HG03460 (cell line): ENCODE results near the gene STK11.

Experiments
- ATAC-seq: cut with Tn5 transposase; IDR thresholded peaks from one replicate; pipeline ENCODE4 v1.9.1; 2021; ENCODE audit not compliant: unreplicated experiment

STK11 gene

GRCh38 chr19:1225440-1226226 is 20.1 kb downstream of the STK11 start:
- no peak for ATAC-seq

- ATAC-seq: no peak
These were observed 20.6 kb downstream of the STK11 start for GRCh38 chr19:1226227-1226518.

GRCh38 chr19:1226522-1227303 is 21.1 kb downstream of the STK11 start:
- ATAC-seq: no peak

GRCh38 chr19:1227304-1228054 is 21.9 kb downstream of the STK11 start:
- no peak for ATAC-seq

DNA sequence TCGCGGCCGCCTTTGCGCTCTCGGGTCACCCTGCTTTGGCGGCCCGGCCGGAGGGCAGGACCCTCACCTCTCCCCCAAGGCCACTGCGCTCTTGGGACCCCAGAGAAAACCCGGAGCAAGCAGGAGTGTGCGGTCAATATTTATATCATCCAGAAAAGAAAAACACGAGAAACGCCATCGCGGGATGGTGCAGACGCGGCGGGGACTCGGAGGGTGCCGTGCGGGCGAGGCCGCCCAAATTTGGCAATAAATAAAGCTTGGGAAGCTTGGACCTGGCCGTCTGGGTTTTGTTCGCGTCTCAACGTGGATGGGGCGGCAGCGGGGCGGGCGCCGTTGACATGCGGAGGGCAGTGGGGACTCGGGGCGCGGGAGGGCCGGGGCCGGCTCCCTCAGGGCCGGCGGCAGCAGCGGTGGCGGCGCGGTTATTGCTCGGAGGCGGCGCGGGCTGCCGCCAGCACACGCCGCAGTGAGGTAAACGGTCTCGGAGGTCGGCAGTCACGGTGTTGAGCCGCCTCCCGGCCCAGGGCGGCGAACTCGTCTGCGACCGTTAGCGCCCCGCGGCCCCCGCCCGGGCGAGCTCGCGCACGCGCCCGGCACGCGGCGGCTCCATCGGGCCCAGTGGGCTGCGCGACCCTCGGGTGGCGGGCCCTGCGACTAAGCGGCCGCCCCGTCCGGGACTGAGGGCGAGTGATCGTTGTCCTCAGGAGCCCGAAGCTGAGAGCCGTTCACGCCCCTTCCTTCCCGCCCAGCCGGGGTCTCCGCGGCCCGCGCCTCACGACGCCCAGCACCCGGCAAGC is 22.8 kb downstream of the STK11 start:
- ATAC-seq: no peak

DNA sequence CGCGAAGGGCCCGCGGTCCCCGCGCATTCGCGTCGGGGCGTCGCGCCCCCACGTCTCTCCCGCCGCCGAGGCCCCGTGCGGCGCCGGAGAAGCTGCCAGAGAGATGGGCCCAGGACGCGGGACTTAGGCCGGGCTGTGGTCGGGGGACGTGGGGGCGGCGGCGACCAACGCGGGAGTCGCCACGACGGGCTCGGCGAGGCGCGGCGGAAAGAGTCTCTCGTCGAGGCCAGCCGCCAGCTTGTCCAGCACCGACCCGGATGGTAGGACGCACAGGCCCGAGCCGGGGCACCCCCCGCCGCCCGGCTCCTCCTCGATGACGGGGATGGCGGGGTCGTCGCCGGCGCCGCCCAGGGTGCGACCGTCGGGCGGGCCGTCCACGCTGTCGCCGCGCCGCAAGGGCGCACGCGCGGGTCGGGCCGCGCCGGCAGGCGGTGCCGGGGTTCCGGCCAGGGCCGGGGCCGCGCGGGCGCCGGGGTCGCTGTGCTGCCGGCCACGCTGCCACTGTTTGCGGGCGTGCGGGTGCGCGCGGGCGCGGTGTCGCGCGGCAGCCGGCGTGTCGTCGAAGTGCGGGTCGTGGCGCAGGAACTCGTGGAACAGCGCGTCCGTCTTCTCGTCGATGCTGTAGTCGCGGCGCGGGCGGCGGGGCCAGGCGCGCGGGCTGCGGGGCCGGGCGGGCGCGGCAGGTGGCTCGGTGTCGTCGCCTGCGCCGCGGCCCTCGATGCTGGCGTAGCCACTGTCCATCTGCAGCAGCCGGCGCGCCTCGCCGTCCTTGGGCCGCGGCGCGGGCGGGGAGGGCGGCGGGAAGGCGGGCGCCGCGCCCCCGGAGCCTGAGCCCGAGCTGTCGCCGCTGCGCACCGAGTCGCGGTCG is 23.7 kb downstream of the STK11 start:
- no peak for ATAC-seq

- no peak for ATAC-seq
These were observed 24.6 kb downstream of the STK11 start for GRCh38 chr19:1229924-1230782.

- no peak for ATAC-seq
These were observed 25.4 kb downstream of the STK11 start for GRCh38 chr19:1230783-1231489.

- ATAC-seq: no peak
These were observed 26.4 kb downstream of the STK11 start for GRCh38 chr19:1231729-1232637.

- no peak for ATAC-seq
These were observed 27.1 kb downstream of the STK11 start for GRCh38 chr19:1232652-1233072.

- no peak for ATAC-seq
These were observed 27.6 kb downstream of the STK11 start for GRCh38 chr19:1233115-1233667.

DNA sequence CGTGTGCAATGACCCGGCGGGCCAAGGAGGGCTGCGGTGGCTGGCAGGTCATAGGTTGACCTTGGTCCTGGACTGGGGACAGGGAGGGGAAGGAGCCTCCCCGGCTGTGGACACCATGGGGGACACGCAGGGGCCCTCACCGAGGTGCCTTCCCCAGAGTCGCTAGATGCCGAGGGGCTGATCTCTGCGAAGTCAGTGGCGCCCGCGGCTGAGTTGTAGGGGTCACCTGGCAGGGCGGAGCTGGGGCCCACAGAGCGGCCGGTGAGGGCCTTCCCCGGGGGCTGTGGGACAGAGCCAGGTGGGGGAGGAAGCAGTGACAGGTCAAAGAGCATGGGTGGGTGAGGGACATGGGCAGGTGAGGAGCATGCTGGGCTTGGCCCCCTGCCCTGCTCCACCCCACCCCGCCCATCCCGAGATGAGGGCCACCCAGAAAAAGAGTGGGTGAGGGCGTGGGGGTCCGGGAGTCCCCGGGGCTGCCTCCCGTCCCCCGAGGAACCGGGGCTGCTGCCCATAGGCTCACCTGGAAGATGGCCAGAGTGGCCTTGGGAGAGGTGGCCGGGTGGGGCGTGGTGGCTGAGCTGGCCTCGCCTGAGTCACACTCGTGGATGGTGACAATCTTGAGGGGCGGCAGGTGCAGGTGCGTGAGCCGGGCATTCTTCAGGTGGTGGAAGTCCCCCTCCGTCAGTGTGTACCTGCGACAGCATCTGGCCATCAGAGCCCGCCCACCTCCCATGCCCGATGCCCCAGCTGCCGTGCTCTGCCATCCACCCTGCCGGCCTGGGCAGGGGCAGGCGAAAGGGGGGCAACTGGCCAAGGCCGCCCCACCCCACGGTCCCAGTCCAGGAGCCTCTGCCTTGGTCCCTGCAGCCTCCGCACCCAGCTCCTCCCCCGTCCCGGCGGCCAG is 28.7 kb downstream of the STK11 start:
- no peak for ATAC-seq

GRCh38 chr19:1234955-1235380 is 29.4 kb downstream of the STK11 start:
- ATAC-seq: no peak

DNA sequence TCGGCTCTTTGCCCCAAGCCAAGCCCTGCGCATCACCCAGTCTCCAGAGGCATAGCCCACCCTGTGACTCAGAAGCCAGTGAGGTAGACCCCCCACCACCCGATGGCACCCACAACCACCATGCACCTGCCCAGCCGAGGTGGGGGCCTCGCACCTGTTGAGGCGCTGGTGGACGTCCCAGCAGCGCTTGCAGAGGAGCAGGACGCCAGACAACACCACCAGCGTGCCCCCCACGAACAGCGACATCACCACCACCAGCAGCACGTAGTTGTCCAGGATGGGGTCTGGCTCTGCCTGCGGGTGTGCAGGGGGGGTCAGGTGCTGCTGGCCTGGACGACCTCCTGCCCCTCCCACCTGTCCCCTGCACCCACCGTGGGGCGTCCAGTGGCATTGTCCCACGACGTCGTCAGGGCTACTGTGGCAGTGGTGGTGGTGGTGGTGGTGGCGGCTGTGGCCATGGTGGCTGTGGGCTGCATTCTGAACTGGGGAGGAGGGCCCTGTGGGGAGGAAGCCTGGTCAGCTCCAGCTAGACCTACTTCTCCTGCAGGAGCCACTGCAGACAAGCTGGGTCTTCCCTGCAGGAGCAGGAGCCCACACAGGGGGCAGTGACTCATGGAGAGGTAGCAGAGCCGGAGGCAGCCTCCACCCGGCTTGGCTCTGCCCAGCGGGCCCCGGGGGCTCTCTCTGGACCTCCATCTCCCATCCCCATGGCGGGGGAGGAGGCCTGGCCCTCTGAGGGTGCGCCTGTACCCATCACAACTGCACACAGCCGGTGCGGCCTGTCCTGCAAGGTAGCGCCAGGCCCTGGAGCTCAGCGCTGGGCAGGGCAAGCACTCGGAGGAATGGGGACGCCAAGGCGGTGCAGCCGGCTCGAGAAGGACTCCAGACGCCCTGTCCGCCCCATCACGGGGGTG is 30.3 kb downstream of the STK11 start:
- no peak for ATAC-seq

- no peak for ATAC-seq
These were observed 31.0 kb downstream of the STK11 start for GRCh38 chr19:1236576-1236975.
